ENCODE results near the gene DDAH1. TPM values are rescaled to one million over a fixed set of nuclear protein-coding genes. Genes with fewer than 3 reads are reported as not detected.

The DDAH1 gene
- total RNA-seq, 6 experiments from 2014 or later: 54.9 to 94.9 (median 66.2) TPM

GRCh38 chr1:85484716-85485115, 19.8 kb upstream of the DDAH1 start:
- intact Hi-C loops (cut with DNase I): no loop called here
- no peak for DNase-seq
- Histone ChIP-seq H3K4me3 (no peak overlapping the region), H3K36me3 (no peaks in the 10 kb centered on the region), H3K4me1 (no peaks in the 10 kb centered on the region), H3K27me3 (no peaks in the 10 kb centered on the region), H3K27ac (no peak overlapping the region), H3K9me3 (no peaks in the 10 kb centered on the region)
- no peak for ATAC-seq
- TF ChIP-seq POLR2A (IDR thresholded peaks at IDR 0.05) (no peak), CTCF (IDR thresholded peaks at IDR 0.05) (no peak)
- 100% methylated on average over 1 of the region's 1 CpG for WGBS (ENCODE audit: insufficient coverage, low coverage, low lambda C conversion rate, missing lambda C conversion rate)

DNA sequence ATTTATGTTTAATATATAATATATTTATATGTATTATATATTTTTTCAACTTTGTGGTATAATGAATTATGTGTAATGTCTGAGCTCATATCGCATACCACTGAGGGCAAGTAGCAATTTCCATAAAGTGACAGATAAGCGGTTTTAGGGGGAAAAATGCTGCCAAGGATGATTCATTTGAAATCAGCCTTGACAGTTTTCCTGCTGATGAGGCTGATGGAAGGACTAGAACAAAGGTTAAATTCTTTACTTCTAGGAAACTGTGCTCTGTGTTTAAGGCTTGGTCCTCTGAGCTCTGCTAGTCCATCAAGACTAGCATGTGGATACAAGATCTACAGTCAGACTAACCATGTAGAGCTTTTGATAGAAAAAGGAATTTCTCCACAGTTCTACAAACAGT, 19.3 kb upstream of the DDAH1 start:
- Histone ChIP-seq H3K4me1 (no peaks in the 10 kb centered on the region), H3K27me3 (no peaks in the 10 kb centered on the region)
- ATAC-seq: no peak

DNA sequence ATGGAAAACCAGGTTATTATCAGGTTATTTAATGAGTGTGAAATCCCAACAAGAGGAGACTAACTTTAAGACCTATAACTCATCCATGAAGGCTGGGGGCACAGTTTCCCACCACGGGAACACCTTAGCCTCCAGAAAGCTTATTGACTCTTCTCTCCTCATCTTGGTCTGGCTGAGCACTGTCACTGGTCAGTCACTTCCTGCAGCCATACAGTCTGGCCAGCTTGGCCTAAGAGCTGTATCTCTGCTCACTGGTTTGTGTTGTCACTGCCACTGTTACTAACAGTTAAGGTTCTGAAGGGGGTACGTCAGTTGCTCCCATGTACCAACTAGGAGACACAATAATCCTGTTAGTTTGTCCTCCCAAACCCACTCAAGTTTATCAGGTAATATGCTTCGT, 16.7 kb upstream of the DDAH1 start:
- Histone ChIP-seq H3K36me3 (no peaks in the 10 kb centered on the region), H3K9me3 (no peaks in the 10 kb centered on the region), H3K27me3 (no peaks in the 10 kb centered on the region), H3K4me3 (no peak overlapping the region), H3K4me1 (no peaks in the 10 kb centered on the region), H3K27ac (no peak overlapping the region)
- no peak for ATAC-seq
- TF ChIP-seq POLR2A (IDR thresholded peaks at IDR 0.05): no peak
- TF ChIP-seq CTCF (IDR thresholded peaks at IDR 0.05): no peak
- no peak for DNase-seq
- intact Hi-C loops (cut with DNase I): no loop called here
- WGBS (ENCODE audit: insufficient coverage, low coverage, low lambda C conversion rate, missing lambda C conversion rate): 74% methylated on average over 3 of the region's 3 CpGs

More for the DNA sequence above, 19.3 kb upstream of the DDAH1 start:
- no peak for DNase-seq
- Histone ChIP-seq H3K9me3 (no peaks in the 10 kb centered on the region), H3K27ac (no peak overlapping the region), H3K36me3 (no peaks in the 10 kb centered on the region), H3K4me3 (no peak overlapping the region)
- intact Hi-C loops (cut with DNase I): no loop called here
- WGBS (ENCODE audit: insufficient coverage, low coverage, low lambda C conversion rate, missing lambda C conversion rate): 100% methylated on average over 2 of the region's 2 CpGs
- TF ChIP-seq CTCF (IDR thresholded peaks at IDR 0.05): no peak
- no peak for TF ChIP-seq POLR2A (IDR thresholded peaks at IDR 0.05)

GRCh38 chr1:85480566-85480965, 15.6 kb upstream of the DDAH1 start:
- no peak overlapping the region for H3K27ac ChIP-seq
- no peak for ATAC-seq
- intact Hi-C loops (cut with DNase I): no loop called here
- H3K4me3 ChIP-seq: no peak overlapping the region
- H3K27me3 ChIP-seq: no peaks in the 10 kb centered on the region
- no peak for DNase-seq
- 78% methylated on average over 2 of the region's 2 CpGs for WGBS (ENCODE audit: insufficient coverage, low coverage, low lambda C conversion rate, missing lambda C conversion rate)
- no peak for TF ChIP-seq POLR2A (IDR thresholded peaks at IDR 0.05)
- TF ChIP-seq CTCF (IDR thresholded peaks at IDR 0.05): no peak
- H3K4me1 ChIP-seq: no peaks in the 10 kb centered on the region
- H3K36me3 ChIP-seq: no peaks in the 10 kb centered on the region
- H3K9me3 ChIP-seq: no peaks in the 10 kb centered on the region

- WGBS (ENCODE audit: insufficient coverage, low coverage, low lambda C conversion rate, missing lambda C conversion rate): 80% methylated on average over 1 of the region's 1 CpG
- Histone ChIP-seq H3K9me3 (no peaks in the 10 kb centered on the region), H3K4me3 (no peak overlapping the region), H3K27ac (no peak overlapping the region), H3K36me3 (no peaks in the 10 kb centered on the region), H3K4me1 (no peaks in the 10 kb centered on the region), H3K27me3 (no peaks in the 10 kb centered on the region)
- no peak for DNase-seq
- no peak for ATAC-seq
- intact Hi-C loops (cut with DNase I): no loop called here
- TF ChIP-seq POLR2A (IDR thresholded peaks at IDR 0.05) (no peak), CTCF (IDR thresholded peaks at IDR 0.05) (no peak)
Observed at GRCh38 chr1:85479491-85479890, 14.5 kb upstream of the DDAH1 start.
